T47D (cell line): ENCODE results near the gene ANKRD16.

Experiments
- DNase-seq, 2 experiments: peaks; one replicate each; pipeline versions ENCODE4 v3.0.0 to v3.0.0-alpha.2; 2011 to 2012; ENCODE audit warnings: low read depth in 1 of 2, low spot score in 1 of 2
- JUND ChIP-seq: IDR thresholded peaks from 2 replicates; pipeline ENCODE4 v1.6.1; 2012; ENCODE audit warnings: low read depth
- in situ Hi-C: cut with HindIII; loops from 2 replicates; pipeline ENCODE4 v1.10.0; 2016; ENCODE audit warnings: low sequenced_read_pairs, low pct_unique_long_range_greater_than_20kb

Gene ANKRD16

DNA sequence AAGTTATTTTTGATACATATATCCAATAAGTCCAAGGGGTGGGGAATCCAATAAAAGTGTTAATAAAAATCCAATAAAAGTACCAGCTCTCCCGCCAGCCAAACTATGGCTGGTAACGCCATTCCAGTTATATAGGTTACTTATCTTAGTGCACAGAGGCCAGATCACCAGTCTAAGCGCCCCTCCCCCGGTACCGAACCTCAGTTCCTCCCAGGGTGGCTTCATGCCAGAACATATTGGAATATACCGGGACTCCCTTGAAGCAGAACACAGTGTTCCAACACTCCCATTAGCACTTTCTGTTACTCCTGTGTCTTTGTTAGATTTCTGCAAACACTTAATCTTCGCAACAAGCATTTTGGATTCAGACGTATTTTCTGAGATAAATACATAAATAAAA is 7.8 kb upstream of the ANKRD16 start:
- in situ Hi-C loops: no loop called here
- no peak for DNase-seq
- TF ChIP-seq JUND: no peak

DNA sequence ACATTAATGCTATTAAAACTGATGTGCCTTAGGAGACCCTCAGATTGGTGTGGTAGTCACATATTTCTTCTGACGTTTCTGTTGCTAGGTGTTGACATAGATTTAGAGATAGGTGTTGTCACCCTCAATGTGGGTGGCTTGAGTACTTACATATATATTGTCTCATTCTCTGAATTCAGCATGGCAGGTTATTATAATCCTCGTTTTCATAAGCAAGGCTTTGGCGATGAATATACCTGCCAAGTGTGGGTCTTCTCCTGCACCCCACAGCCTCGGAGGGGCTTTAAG is 7.3 kb upstream of the ANKRD16 start:
- no peak for DNase-seq
- in situ Hi-C loops: no loop called here
- TF ChIP-seq JUND: no peak

GRCh38 chr10:5896208-5897052 is 6.7 kb upstream of the ANKRD16 start:
- TF ChIP-seq JUND: no peak
- in situ Hi-C loops: no loop called here
- DNase-seq: no peak

DNA sequence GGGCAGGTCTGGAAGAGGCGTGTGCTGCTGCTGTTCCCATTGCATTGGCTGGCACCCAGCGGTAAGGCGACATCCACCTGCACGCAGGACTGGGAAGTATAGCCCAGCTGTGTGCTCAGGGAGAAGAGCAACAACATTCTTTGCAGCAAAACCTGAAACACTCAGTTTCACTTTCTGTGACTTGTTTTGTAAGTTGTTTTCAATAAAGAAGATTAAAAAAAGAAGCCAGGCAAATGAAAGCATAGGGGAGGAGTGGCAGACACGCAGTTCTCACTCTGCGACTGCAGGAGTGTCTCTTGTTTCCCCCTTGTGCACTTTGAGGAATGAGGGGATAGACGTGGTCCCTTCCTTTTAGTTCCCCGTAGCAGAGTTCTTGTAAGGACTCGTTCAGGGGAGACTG is 6.1 kb upstream of the ANKRD16 start:
- in situ Hi-C loops: no loop called here
- TF ChIP-seq JUND: no peak
- DNase-seq: no peak

GRCh38 chr10:5895365-5895764 is 5.7 kb upstream of the ANKRD16 start:
- in situ Hi-C loops: no loop called here
- TF ChIP-seq JUND: no peak
- DNase-seq: no peak

DNA sequence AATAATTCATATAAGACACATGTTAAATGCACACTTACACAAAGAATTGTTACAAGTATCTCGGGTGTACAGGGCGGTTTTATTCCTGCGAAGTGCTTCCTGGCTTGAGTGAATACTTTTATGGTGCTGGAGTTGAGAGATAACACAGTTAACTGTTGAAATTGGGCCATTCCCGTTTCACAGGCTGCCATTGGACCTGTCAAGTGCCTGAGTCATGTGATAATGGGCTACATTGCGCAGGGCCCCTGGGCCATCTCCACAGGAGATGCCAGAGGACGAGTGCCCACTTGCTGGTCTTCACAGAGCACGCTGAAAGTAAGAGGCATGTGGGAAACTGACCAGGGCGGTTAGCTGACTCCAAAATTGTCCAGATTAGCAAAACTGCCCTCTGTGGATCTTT is 5.2 kb upstream of the ANKRD16 start:
- in situ Hi-C loops: no loop called here
- TF ChIP-seq JUND: no peak
- no peak for DNase-seq

DNA sequence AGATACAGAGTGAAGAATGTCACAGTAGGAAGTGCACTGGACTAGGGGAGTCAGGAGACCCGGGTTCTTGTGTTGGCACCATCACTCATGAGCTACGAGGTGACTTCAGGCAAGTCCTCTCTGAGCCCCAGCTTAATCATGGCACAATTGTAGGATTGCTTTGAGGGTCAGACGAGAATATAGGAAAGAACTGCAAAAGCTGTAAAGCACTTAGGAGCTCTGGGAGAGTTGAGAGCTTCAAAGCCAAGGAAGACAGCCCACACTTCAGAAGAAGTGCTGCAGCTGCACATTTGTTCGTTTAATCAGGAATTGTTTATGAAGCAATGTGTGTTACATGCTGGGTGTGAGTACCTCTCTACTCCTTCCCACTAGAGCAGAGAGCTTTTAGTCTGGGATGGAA is 4.7 kb upstream of the ANKRD16 start:
- TF ChIP-seq JUND: no peak
- in situ Hi-C loops: no loop called here
- DNase-seq: no peak

DNA sequence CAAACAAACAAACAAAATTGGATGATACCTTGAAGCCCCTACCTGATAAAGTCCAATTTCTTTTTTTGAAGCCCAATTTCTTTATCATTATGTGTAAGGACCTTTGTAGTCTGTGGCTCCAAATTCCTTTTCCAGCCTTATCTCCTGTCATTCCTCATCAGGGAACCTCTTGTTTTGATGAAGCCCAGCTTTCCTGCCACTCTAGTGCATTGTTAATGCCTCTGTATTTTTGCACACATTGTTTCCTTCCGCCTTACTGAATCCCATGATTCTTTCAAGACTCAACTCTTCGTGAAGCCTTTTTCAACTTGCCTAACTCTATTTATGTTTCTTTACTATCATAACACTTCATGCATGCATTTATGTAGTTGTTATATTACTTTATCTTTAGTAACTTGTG is 3.6 kb upstream of the ANKRD16 start:
- in situ Hi-C loops: no loop called here
- TF ChIP-seq JUND: no peak
- no peak for DNase-seq

- DNase-seq: no peak
- in situ Hi-C loops: no loop called here
- no peak for TF ChIP-seq JUND
These were observed 2.3 kb upstream of the ANKRD16 start for GRCh38 chr10:5892007-5892406.

GRCh38 chr10:5891009-5891408 is 1.3 kb upstream of the ANKRD16 start:
- in situ Hi-C loops: no loop called here
- no peak for DNase-seq
- TF ChIP-seq JUND: no peak

GRCh38 chr10:5890452-5890915 is 791 bp upstream of the ANKRD16 start:
- no peak for TF ChIP-seq JUND
- in situ Hi-C loops: no loop called here
- DNase-seq: peak in 1 of 2 experiments; percentile 32

DNA sequence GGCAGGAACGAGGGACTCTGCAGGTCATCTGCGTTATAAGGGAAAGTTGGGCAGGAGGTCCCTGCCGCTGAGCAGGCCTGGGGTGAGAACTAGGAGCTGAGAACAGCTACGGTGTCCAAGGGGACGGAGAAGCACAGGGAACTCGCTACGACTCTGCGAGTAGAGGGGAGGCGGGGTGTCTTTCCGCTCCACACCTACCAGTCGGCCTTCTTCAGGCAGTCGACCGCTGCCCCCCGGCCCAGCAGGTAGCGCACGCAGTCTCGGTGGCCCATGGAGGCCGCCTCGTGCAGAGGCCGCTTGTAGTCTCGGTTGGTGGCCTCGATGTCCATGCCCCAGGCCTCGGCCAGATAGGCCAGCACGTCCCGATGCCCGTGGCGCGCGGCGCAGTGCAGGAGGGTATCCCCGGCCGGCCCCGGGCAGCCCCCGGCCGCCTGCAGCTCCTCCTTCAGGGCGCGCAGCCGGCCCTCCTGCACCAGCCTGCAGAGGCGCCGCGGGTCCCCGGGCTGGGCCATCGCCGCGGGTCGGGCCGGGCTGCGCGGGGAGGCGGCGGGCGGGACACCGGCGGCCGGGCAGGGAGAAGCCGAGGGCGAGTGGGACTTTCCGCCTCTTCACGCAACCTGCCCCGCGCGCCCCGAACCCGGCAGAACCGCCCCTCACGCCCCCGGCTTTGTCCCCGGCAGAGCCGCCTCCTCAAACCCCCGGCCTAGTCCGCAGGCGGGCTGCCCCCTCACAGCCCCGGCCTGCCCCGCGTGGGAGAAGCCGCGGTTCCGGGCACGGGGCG is 660 bp downstream of the ANKRD16 start:
- in situ Hi-C loops: no loop called here
- DNase-seq: peak in 1 of 2 experiments; percentile 30
- TF ChIP-seq JUND: no peak

DNA sequence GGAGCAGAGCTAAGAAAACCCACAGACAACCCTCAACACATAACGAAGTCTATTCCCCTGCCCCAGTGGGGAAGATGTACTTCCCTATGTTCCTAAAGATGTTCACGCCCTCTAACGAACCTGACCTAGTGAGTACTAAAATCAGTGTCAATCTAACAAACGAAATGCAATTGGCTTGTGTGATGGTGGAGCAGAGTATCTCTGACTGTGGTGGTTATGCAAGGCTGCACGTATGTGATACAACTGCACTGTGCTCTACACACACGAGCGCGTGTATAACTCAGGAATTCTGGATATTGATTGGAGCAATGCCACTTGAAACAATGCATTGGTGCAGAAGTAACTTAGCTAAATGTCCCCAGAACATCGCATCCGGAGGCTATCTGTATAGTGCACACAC is 1.3 kb downstream of the ANKRD16 start:
- peak in 1 of 2 experiments; percentile 26 for DNase-seq
- in situ Hi-C loops: no loop called here
- no peak for TF ChIP-seq JUND
